LNCaP clone FGC (cell line): ENCODE results near the gene MBD6.
"Not testable (repeated sequence)": the region's sequence is repeated elsewhere in the genome, so short reads cannot be mapped to it uniquely, and the experiment has no call there.

Experiments
- DNase-seq: peaks from one replicate; pipeline ENCODE4 v3.0.0-alpha.2; 2011; ENCODE audit warnings: low read depth
- H3K4me3 ChIP-seq: 2 replicates; pipeline ENCODE4 v1.5.1; 2011; ENCODE audit warnings: mild to moderate bottlenecking, low read depth, low read length, control low read depth
- CTCF ChIP-seq: IDR thresholded peaks from 2 replicates; pipeline ENCODE4 v1.5.1; 2012; ENCODE audit warnings: mild to moderate bottlenecking; ENCODE audit not compliant: control insufficient read depth, insufficient read depth; ENCODE audit errors: extremely low read depth

Gene MBD6

DNA sequence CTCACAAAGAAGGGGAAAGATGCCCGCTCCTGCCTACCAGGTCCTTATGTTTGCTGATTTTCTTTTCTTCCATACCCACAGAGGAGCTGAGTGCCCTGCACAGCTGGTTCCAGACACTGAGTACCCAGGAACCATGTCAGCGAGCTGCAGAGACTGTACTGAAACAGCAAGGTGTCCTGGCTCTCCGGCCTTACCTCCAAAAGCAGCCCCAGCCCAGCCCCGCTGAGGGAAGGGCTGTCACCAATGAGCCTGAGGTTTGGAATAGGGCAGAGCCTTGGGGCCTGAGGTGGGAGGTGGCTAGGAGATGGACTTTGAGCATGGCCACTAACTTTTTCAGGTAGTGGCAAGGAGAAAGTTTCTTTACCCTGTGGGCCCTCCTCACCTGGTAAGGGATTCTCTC is 32.5 kb upstream of the MBD6 start:
- DNase-seq = no peak
- H3K4me3 ChIP-seq = no peak overlapping the region
- TF ChIP-seq CTCF = no peak

GRCh38 chr12:57491393-57492280 is 31.0 kb upstream of the MBD6 start:
- no peak overlapping the region for H3K4me3 ChIP-seq
- peak; percentile 26; the same call in 1 of the 2 replicates for TF ChIP-seq CTCF
- no peak for DNase-seq

DNA sequence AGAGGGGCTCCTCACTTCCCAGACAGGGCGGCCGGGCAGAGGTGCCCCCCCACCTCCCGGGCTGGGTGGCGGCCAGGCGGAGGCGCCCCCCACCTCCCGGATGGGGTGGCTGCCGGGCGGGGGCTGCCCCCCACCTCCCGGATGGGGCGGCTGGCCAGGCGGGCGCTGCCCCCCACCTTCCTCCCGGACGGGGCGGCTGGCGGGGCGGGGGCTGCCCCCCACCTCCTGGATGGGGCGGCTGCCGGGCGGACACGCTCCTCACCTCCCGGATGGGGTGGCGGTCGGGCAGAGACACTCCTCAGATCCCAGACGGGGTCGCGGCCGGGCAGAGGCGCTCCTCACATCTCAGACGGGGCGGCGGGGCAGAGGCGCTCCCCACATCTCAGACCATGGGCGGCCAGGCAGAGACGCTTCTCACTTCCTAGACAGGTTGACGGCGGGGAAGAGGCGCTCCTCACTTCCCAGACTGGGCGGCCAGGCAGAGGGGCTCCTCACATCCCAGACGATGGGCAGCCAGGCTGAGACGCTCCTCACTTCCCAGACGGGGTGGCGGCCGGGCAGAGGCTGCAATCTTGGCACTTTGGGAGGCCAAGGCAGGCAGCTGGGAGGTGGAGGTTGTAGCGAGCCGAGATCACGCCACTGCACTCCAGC is 27.4 kb upstream of the MBD6 start:
- H3K4me3 ChIP-seq, DNase-seq: not testable (repeated sequence)

DNA sequence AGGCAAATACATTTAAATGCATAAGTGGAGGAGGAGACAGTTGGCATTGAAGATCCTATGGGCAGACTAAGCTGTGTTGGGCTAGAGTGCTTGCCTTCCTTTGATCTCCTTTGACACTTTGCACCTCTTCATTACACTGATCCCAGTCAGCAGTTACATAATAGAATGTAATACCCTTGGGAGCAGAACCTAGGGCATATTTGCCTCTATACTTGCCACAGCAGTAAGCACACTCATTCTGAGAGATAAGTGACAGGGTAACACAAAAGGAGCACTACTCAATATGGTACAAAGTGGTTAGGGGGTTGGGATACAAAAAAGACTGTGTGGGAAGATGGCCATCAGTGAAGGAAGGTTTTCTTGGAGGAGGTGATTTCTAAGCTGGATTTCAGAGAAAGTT is 25.8 kb upstream of the MBD6 start:
- no peak for TF ChIP-seq CTCF
- no peak overlapping the region for H3K4me3 ChIP-seq
- DNase-seq = no peak

GRCh38 chr12:57497223-57498131 is 25.1 kb upstream of the MBD6 start:
- no peak for DNase-seq
- TF ChIP-seq CTCF = no peak
- H3K4me3 ChIP-seq = no peak overlapping the region

DNA sequence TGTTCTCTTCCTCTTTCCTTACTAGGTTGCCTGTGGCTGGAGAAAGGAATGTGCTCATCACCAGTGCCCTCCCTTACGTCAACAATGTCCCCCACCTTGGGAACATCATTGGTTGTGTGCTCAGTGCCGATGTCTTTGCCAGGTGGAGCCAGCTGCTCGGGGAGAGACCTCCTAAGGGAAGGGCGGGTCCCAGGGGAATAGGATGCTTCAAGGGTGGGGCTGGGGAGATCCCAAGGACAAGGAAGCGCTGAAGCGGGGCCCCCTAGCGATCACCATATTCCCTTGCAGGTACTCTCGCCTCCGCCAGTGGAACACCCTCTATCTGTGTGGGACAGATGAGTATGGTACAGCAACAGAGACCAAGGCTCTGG is 24.5 kb upstream of the MBD6 start:
- H3K4me3 ChIP-seq = no peak overlapping the region
- TF ChIP-seq CTCF = no peak
- DNase-seq = no peak

DNA sequence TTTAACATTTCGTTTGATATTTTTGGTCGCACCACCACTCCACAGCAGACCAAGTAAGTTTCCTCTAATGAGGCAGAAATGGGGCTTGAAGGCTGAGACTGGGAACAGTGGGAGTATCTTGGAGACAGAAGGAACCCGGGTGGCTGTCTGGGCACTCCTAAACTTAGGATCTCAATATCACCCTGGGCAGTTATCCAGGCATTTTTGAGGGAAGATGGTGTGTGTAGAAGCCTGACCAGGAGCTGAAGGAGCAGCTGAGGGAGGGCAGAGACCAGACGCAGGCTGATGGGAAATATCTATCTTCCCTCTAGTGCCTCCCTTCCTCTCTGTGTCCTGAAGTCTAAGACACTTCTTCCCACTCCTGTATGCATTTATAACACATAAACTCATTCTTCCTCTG is 24.1 kb upstream of the MBD6 start:
- TF ChIP-seq CTCF = no peak

More for the DNA sequence above, 24.1 kb upstream of the MBD6 start:
- H3K4me3 ChIP-seq = no peak overlapping the region
- no peak for DNase-seq
